Measurements from ENCODE around the gene THSD4. TPM values are rescaled to one million over a fixed set of nuclear protein-coding genes. Genes with fewer than 3 reads are reported as not detected.

THSD4 gene
- total RNA-seq, 2 donors from 2014 or later, result 71.2 to 150 TPM

GRCh38 chr15:71755092-71755970, 640.1 kb downstream of the THSD4 start:
- H3K27ac ChIP-seq, result no peak overlapping the region
- DNase-seq (ENCODE audit: low spot score), result no peak
- ATAC-seq (ENCODE audit: insufficient number of reproducible peaks, low FRiP score, low read depth), result no peak

GRCh38 chr15:71756599-71757352, 641.5 kb downstream of the THSD4 start:
- Histone ChIP-seq H3K36me3 (peaks cover 9% of the 10 kb centered on the region), H3K27me3 (replicated peaks; ENCODE audit: insufficient read depth) (no peaks in the 10 kb centered on the region), H3K9me3 (no peaks in the 10 kb centered on the region), H3K27ac (no peak overlapping the region), H3K4me3 (no peak overlapping the region), H3K4me1 (ENCODE audit: control insufficient read depth in 1 of 2, low read depth in 2 of 2) (peaks cover 10 to 28% of the 10 kb centered on the region in 2 donors)
- ATAC-seq (ENCODE audit: insufficient number of reproducible peaks, low FRiP score, low read depth) (no peak), DNase-seq (ENCODE audit: low spot score) (no peak)
- TF ChIP-seq CTCF (IDR thresholded peaks at IDR 0.05), result no peak

More at GRCh38 chr15:71755092-71755970, 640.1 kb downstream of the THSD4 start:
- Histone ChIP-seq H3K27me3 (replicated peaks; ENCODE audit: insufficient read depth) (no peaks in the 10 kb centered on the region), H3K9me3 (no peaks in the 10 kb centered on the region), H3K36me3 (peaks cover 9% of the 10 kb centered on the region), H3K4me1 (ENCODE audit: control insufficient read depth in 1 of 2, low read depth in 2 of 2) (peaks cover 11 to 24% of the 10 kb centered on the region in 2 donors), H3K4me3 (no peak overlapping the region)
- TF ChIP-seq CTCF (IDR thresholded peaks at IDR 0.05), result no peak

- Histone ChIP-seq H3K4me1 (ENCODE audit: control insufficient read depth in 1 of 2, low read depth in 2 of 2) (peaks cover 6 to 24% of the 10 kb centered on the region in 2 donors), H3K9me3 (no peaks in the 10 kb centered on the region), H3K36me3 (peaks cover 9% of the 10 kb centered on the region), H3K27ac (no peak overlapping the region), H3K27me3 (replicated peaks; ENCODE audit: insufficient read depth) (no peaks in the 10 kb centered on the region), H3K4me3 (no peak overlapping the region)
- no peak for TF ChIP-seq CTCF (IDR thresholded peaks at IDR 0.05)
- ATAC-seq (ENCODE audit: insufficient number of reproducible peaks, low FRiP score, low read depth) (no peak), DNase-seq (ENCODE audit: low spot score) (no peak)
Observed at GRCh38 chr15:71757741-71758530, 642.7 kb downstream of the THSD4 start.

- Histone ChIP-seq H3K4me1 (ENCODE audit: control insufficient read depth in 1 of 2, low read depth in 2 of 2) (peaks cover 0 to 17% of the 10 kb centered on the region in 2 donors), H3K4me3 (no peak overlapping the region), H3K36me3 (peaks cover 9% of the 10 kb centered on the region), H3K9me3 (no peaks in the 10 kb centered on the region), H3K27me3 (replicated peaks; ENCODE audit: insufficient read depth) (no peaks in the 10 kb centered on the region), H3K27ac (no peak overlapping the region)
- DNase-seq (ENCODE audit: low spot score) (no peak), ATAC-seq (ENCODE audit: insufficient number of reproducible peaks, low FRiP score, low read depth) (no peak)
- TF ChIP-seq CTCF (IDR thresholded peaks at IDR 0.05), result no peak
Observed at GRCh38 chr15:71758711-71759110, 643.4 kb downstream of the THSD4 start.

Measured in thoracic aorta (tissue), 2 donors.